ENCODE data around the gene PNPT1. TPM values are rescaled to one million over a fixed set of nuclear protein-coding genes. Genes with fewer than 3 reads are reported as not detected.
"Not testable (repeated sequence)": the region's sequence is repeated elsewhere in the genome, so short reads cannot be mapped to it uniquely, and the experiment has no call there.

Gene PNPT1
- total and polyA plus RNA-seq, 9 donors, result 12.7 to 19.0 (median 15.2) TPM

DNA sequence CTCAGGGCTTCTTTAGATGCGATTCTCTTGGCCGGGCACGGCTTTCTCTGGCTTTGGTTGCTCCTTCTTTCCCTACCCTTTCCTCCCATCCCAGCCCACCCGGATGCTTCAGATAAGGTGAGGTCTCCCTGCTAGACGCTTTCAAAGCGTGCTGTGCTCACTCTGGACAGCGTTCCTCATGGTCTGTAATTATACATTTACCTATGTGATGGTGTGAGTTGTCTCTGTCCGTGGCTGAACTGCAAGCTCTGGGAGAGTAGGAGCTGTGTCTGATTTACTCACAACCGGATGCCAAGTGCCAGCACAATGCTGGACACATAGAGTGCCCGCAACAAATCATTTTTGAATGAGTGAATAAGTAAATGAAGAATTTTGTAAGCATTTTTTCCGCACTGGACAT is 26.8 kb upstream of the PNPT1 start:
- WGBS (ENCODE audit: insufficient coverage), result 62% methylated on average over 5 of the region's 11 CpGs

GRCh38 chr2:55719852-55720251 is 26.2 kb upstream of the PNPT1 start:
- no peaks in the 10 kb centered on the region for H3K36me3 ChIP-seq (ENCODE audit: control insufficient read depth, insufficient read depth, low read length)
- no peak overlapping the region for H3K27ac ChIP-seq (ENCODE audit: low read length)
- H3K9me3 ChIP-seq (replicated peaks; ENCODE audit: control insufficient read depth, low read depth, low read length), result no peaks in the 10 kb centered on the region
- WGBS (ENCODE audit: insufficient coverage), result no CpG with 5 or more reads among the region's 1 CpG
- no peaks in the 10 kb centered on the region for H3K4me1 ChIP-seq (ENCODE audit: control insufficient read depth, insufficient read depth, low read length)
- H3K27me3 ChIP-seq (ENCODE audit: control insufficient read depth, insufficient read depth, low read length), result no peaks in the 10 kb centered on the region
- no peak for DNase-seq
- H3K4me3 ChIP-seq (ENCODE audit: low read length), result no peak overlapping the region

More for the DNA sequence above, 26.8 kb upstream of the PNPT1 start:
- Histone ChIP-seq H3K4me3 (ENCODE audit: low read length) (no peak overlapping the region), H3K9me3 (replicated peaks; ENCODE audit: control insufficient read depth, low read depth, low read length) (no peaks in the 10 kb centered on the region), H3K27ac (ENCODE audit: low read length) (no peak overlapping the region), H3K4me1 (ENCODE audit: control insufficient read depth, insufficient read depth, low read length) (no peaks in the 10 kb centered on the region), H3K36me3 (ENCODE audit: control insufficient read depth, insufficient read depth, low read length) (no peaks in the 10 kb centered on the region), H3K27me3 (ENCODE audit: control insufficient read depth, insufficient read depth, low read length) (no peaks in the 10 kb centered on the region)
- no peak for DNase-seq

- H3K9me3 ChIP-seq (replicated peaks; ENCODE audit: control insufficient read depth, low read depth, low read length), result no peaks in the 10 kb centered on the region
- no peaks in the 10 kb centered on the region for H3K4me1 ChIP-seq (ENCODE audit: control insufficient read depth, insufficient read depth, low read length)
- H3K27me3 ChIP-seq (ENCODE audit: control insufficient read depth, insufficient read depth, low read length), result no peaks in the 10 kb centered on the region
- H3K4me3 ChIP-seq (ENCODE audit: low read length), result no peak overlapping the region
- WGBS (ENCODE audit: insufficient coverage), result 100% methylated on average over 1 of the region's 11 CpGs
- peak; percentile 81 for DNase-seq
- H3K27ac ChIP-seq (ENCODE audit: low read length), result no peak overlapping the region
- no peaks in the 10 kb centered on the region for H3K36me3 ChIP-seq (ENCODE audit: control insufficient read depth, insufficient read depth, low read length)
Measured at GRCh38 chr2:55718165-55719008, 24.7 kb upstream of the PNPT1 start.

GRCh38 chr2:55715626-55716025 is 22.0 kb upstream of the PNPT1 start:
- 100% methylated on average over 1 of the region's 4 CpGs for WGBS (ENCODE audit: insufficient coverage)
- Histone ChIP-seq H3K27me3 (ENCODE audit: control insufficient read depth, insufficient read depth, low read length) (no peaks in the 10 kb centered on the region), H3K4me1 (ENCODE audit: control insufficient read depth, insufficient read depth, low read length) (no peaks in the 10 kb centered on the region), H3K36me3 (ENCODE audit: control insufficient read depth, insufficient read depth, low read length) (no peaks in the 10 kb centered on the region), H3K27ac (ENCODE audit: low read length) (no peak overlapping the region), H3K9me3 (replicated peaks; ENCODE audit: control insufficient read depth, low read depth, low read length) (no peaks in the 10 kb centered on the region), H3K4me3 (ENCODE audit: low read length) (no peak overlapping the region)
- no peak for DNase-seq

DNA sequence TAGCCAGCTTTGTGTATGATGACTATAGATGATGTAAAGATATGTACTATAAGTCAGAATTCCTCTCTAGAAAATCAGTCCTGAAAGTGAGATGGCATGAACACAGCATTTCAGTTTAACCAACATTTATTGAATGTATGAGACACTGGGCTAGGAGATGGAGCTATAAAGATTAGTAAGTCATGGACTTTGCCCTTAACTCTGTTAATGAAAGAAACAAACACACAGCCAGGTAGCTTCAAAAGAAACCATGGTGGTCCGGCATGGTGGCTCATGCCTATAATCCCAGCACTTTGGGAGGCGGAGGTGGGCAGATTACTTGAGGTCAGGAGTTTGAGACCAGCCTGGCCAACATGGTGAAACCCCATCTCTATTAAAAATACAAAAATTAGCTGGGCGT is 21.5 kb upstream of the PNPT1 start:
- 83% methylated on average over 1 of the region's 3 CpGs for WGBS (ENCODE audit: insufficient coverage)
- not testable (repeated sequence) for H3K27ac ChIP-seq (ENCODE audit: low read length); H3K27me3 ChIP-seq (ENCODE audit: control insufficient read depth, insufficient read depth, low read length); H3K4me3 ChIP-seq (ENCODE audit: low read length); H3K9me3 ChIP-seq (replicated peaks; ENCODE audit: control insufficient read depth, low read depth, low read length); H3K36me3 ChIP-seq (ENCODE audit: control insufficient read depth, insufficient read depth, low read length); DNase-seq; H3K4me1 ChIP-seq (ENCODE audit: control insufficient read depth, insufficient read depth, low read length)

DNA sequence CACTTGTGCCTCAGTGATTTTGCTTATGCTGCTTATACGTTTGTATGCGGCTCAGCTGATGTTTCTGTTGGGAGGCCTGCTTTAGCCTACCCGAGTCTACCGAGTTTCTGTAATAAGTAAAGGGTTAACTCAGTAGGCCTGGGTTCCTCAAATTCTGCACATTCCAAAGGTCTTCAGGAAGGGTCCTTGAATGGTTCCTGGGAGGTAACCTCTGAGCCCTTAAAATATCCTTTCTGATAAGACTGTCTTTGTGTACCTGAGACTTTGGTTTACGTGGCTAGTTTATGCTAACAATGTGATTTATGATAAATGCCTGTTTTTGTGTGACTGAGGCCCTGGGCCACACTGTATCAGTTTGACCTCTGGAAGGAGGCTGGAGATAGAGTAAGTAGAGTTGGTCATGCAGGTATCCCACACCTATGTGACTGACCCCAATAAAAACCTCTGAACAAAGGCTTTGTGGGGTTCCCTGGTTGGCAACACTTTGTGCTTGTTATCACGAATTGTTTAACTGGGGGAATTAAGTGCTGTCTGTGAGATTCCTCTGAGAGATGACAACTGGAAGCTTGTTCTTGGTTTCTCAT is 18.9 kb upstream of the PNPT1 start:
- H3K36me3 ChIP-seq (ENCODE audit: control insufficient read depth, insufficient read depth, low read length), result no peaks in the 10 kb centered on the region
- H3K27ac ChIP-seq (ENCODE audit: low read length), result no peak overlapping the region
- DNase-seq, result no peak
- no peaks in the 10 kb centered on the region for H3K27me3 ChIP-seq (ENCODE audit: control insufficient read depth, insufficient read depth, low read length)
- no peaks in the 10 kb centered on the region for H3K4me1 ChIP-seq (ENCODE audit: control insufficient read depth, insufficient read depth, low read length)
- no peak overlapping the region for H3K4me3 ChIP-seq (ENCODE audit: low read length)
- 20% methylated on average over 1 of the region's 6 CpGs for WGBS (ENCODE audit: insufficient coverage)
- no peaks in the 10 kb centered on the region for H3K9me3 ChIP-seq (replicated peaks; ENCODE audit: control insufficient read depth, low read depth, low read length)

- no peak overlapping the region for H3K27ac ChIP-seq (ENCODE audit: low read length)
- no peaks in the 10 kb centered on the region for H3K27me3 ChIP-seq (ENCODE audit: control insufficient read depth, insufficient read depth, low read length)
- no peak overlapping the region for H3K4me3 ChIP-seq (ENCODE audit: low read length)
- H3K36me3 ChIP-seq (ENCODE audit: control insufficient read depth, insufficient read depth, low read length), result no peaks in the 10 kb centered on the region
- no peak for DNase-seq
- H3K9me3 ChIP-seq (replicated peaks; ENCODE audit: control insufficient read depth, low read depth, low read length), result no peaks in the 10 kb centered on the region
- H3K4me1 ChIP-seq (ENCODE audit: control insufficient read depth, insufficient read depth, low read length), result no peaks in the 10 kb centered on the region
Measured at GRCh38 chr2:55710025-55710424, 16.4 kb upstream of the PNPT1 start.

GRCh38 chr2:55707751-55708150 is 14.1 kb upstream of the PNPT1 start:
- Histone ChIP-seq H3K27ac (ENCODE audit: low read length) (no peak overlapping the region), H3K4me1 (ENCODE audit: control insufficient read depth, insufficient read depth, low read length) (no peaks in the 10 kb centered on the region), H3K27me3 (ENCODE audit: control insufficient read depth, insufficient read depth, low read length) (no peaks in the 10 kb centered on the region), H3K4me3 (ENCODE audit: low read length) (no peak overlapping the region), H3K36me3 (ENCODE audit: control insufficient read depth, insufficient read depth, low read length) (no peaks in the 10 kb centered on the region), H3K9me3 (replicated peaks; ENCODE audit: control insufficient read depth, low read depth, low read length) (no peaks in the 10 kb centered on the region)
- no peak for DNase-seq
- WGBS (ENCODE audit: insufficient coverage), result no CpG with 5 or more reads among the region's 1 CpG

DNA sequence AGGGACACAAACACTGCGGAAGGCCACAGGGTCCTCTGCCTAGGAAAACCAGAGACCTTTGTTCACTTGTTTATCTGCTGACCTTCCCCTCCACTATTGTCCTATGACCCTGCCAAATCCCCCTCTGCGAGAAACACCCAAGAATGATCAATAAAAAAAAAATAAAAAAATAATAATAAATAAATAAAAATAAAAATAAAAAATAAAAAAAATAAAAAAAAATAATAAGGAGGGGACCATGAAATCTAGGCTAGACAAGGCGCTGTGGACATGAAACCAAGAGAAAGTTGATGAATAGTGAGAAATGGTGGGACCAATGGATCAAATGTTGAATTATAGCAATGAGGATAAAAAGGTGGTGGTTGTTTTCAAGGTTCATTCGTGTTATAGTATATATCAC is 12.6 kb upstream of the PNPT1 start:
- no CpG with 5 or more reads among the region's 4 CpGs for WGBS (ENCODE audit: insufficient coverage)
- not testable (repeated sequence) for H3K36me3 ChIP-seq (ENCODE audit: control insufficient read depth, insufficient read depth, low read length); H3K4me1 ChIP-seq (ENCODE audit: control insufficient read depth, insufficient read depth, low read length); H3K9me3 ChIP-seq (replicated peaks; ENCODE audit: control insufficient read depth, low read depth, low read length); H3K27ac ChIP-seq (ENCODE audit: low read length); DNase-seq; H3K27me3 ChIP-seq (ENCODE audit: control insufficient read depth, insufficient read depth, low read length); H3K4me3 ChIP-seq (ENCODE audit: low read length)

DNA sequence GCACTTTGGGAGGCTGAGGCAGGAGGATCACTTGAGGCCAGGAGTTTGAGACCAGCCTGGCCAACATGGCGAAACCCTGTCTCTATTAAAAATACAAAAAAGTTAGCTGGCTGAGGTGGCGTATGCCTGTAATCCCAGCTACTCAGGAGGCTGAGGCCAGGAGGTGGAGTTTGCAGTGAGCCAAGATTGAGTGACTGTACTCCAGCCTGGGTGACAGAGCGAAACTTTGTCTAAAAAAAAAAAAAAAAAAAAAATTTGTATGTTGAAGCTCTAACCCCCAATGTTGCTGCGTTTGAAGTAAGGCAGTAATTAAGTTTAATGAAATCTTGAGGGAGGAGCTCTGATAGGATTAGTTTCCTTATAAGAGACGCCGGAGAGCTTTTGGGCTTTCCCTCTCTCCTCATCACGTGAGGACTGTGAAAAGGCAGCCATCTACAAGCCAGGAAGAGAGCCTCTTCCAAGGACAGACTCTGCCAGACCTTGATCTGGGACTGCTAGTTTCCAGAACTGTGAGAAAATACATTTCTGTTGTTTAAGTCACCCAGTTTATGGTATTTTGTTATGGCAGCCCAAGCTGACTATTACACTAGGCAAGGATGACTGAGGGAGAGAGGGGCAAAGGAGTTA is 11.5 kb upstream of the PNPT1 start:
- no peaks in the 10 kb centered on the region for H3K27me3 ChIP-seq (ENCODE audit: control insufficient read depth, insufficient read depth, low read length)
- H3K4me1 ChIP-seq (ENCODE audit: control insufficient read depth, insufficient read depth, low read length), result no peaks in the 10 kb centered on the region
- DNase-seq, result peak; percentile 52
- H3K9me3 ChIP-seq (replicated peaks; ENCODE audit: control insufficient read depth, low read depth, low read length), result no peaks in the 10 kb centered on the region
- no peak overlapping the region for H3K4me3 ChIP-seq (ENCODE audit: low read length)
- WGBS (ENCODE audit: insufficient coverage), result no CpG with 5 or more reads among the region's 7 CpGs
- H3K36me3 ChIP-seq (ENCODE audit: control insufficient read depth, insufficient read depth, low read length), result no peaks in the 10 kb centered on the region
- no peak overlapping the region for H3K27ac ChIP-seq (ENCODE audit: low read length)
